KMS-11 (cell line): ENCODE measurements around the gene PLD1.

ENCODE experiments used
- H2AFZ ChIP-seq: fragments of 200-600 bp; sonication (generic); 2 replicates; pipeline ENCODE4 v1.6.1; 2016; ENCODE audit warnings: antibody characterized with exemption, mixed run types, low read depth
- H3K27ac ChIP-seq: fragments of 200-600 bp; sonication (generic); 2 replicates; pipeline ENCODE4 v1.6.1; 2016; ENCODE audit warnings: mild to moderate bottlenecking, mixed run types
- H3K27me3 ChIP-seq: fragments of 200-600 bp; sonication (generic); 2 replicates; pipeline ENCODE4 v1.6.1; 2017; ENCODE audit warnings: mild to moderate bottlenecking, low read depth, mixed run types, moderate library complexity; ENCODE audit not compliant: insufficient read depth
- H3K36me3 ChIP-seq: fragments of 200-600 bp; sonication (generic); 2 replicates; pipeline ENCODE4 v1.6.1; 2017; ENCODE audit warnings: mild to moderate bottlenecking, mixed run types; ENCODE audit not compliant: insufficient read depth
- H3K4me1 ChIP-seq: fragments of 200-600 bp; sonication (generic); 2 replicates; pipeline ENCODE4 v1.6.1; 2016; ENCODE audit warnings: mild to moderate bottlenecking, low read depth, mixed run types; ENCODE audit not compliant: poor library complexity, severe bottlenecking
- H3K4me2 ChIP-seq: fragments of 200-600 bp; sonication (generic); 2 replicates; pipeline ENCODE4 v1.7.0; 2016; ENCODE audit warnings: mild to moderate bottlenecking, mixed run types
- H3K4me3 ChIP-seq: fragments of 200-600 bp; sonication (generic); IDR thresholded peaks from 2 replicates; pipeline ENCODE4 v1.6.1; 2017; ENCODE audit warnings: low read depth, low read length, mixed read lengths; ENCODE audit not compliant: insufficient read depth
- H3K79me2 ChIP-seq: fragments of 200-600 bp; sonication (generic); 2 replicates; pipeline ENCODE4 v1.6.1; 2016; ENCODE audit warnings: low read depth, mixed run types; ENCODE audit not compliant: insufficient read depth
- H3K9ac ChIP-seq: fragments of 200-600 bp; sonication (generic); 2 replicates; pipeline ENCODE4 v1.6.1; 2016; ENCODE audit warnings: mild to moderate bottlenecking, mixed run types
- H4K20me1 ChIP-seq: fragments of 200-600 bp; sonication (generic); 2 replicates; pipeline ENCODE4 v1.6.1; 2016; ENCODE audit warnings: mild to moderate bottlenecking, mixed run types; ENCODE audit not compliant: insufficient read depth
- TF ChIP-seq, protein P1 (sequence below): fragments of 200-600 bp; sonication (generic); conservative IDR thresholded peaks from 2 replicates; pipeline ENCODE4 v1.6.1; 2017; ENCODE audit warnings: low read depth, mild to moderate bottlenecking, antibody characterized with exemption, low read length, moderate library complexity, mixed read lengths

PLD1 gene

DNA sequence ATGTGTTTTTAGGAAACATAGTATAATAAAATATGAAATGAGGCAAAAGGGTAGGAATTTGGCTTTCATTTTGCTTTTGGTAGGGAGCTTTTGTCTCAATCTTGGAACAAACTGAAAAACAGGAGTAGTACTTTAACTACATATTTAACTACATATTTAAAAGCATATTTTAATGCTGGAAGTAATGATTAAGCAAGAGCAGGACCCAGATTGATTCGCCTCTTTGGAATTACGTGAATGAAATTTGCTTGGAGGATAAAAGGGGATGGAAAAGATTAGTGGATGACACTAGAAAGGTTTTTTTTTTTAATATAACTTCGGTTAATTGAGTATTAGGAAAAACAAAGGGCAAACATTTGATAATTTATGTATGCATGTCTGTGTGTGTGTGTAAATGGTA, 21.7 kb upstream of the PLD1 start:
- Histone ChIP-seq H3K9ac (no peak overlapping the region), H3K4me3 (no peak overlapping the region), H3K36me3 (no peaks in the 10 kb centered on the region), H2AFZ (no peak overlapping the region), H3K79me2 (no peaks in the 10 kb centered on the region), H3K27me3 (no peaks in the 10 kb centered on the region), H3K4me2 (no peak overlapping the region), H3K4me1 (peaks cover 6% of the 10 kb centered on the region), H3K27ac (no peak overlapping the region), H4K20me1 (no peaks in the 10 kb centered on the region)
- TF ChIP-seq, protein P1, sequence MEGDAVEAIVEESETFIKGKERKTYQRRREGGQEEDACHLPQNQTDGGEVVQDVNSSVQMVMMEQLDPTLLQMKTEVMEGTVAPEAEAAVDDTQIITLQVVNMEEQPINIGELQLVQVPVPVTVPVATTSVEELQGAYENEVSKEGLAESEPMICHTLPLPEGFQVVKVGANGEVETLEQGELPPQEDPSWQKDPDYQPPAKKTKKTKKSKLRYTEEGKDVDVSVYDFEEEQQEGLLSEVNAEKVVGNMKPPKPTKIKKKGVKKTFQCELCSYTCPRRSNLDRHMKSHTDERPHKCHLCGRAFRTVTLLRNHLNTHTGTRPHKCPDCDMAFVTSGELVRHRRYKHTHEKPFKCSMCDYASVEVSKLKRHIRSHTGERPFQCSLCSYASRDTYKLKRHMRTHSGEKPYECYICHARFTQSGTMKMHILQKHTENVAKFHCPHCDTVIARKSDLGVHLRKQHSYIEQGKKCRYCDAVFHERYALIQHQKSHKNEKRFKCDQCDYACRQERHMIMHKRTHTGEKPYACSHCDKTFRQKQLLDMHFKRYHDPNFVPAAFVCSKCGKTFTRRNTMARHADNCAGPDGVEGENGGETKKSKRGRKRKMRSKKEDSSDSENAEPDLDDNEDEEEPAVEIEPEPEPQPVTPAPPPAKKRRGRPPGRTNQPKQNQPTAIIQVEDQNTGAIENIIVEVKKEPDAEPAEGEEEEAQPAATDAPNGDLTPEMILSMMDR: no peak

DNA sequence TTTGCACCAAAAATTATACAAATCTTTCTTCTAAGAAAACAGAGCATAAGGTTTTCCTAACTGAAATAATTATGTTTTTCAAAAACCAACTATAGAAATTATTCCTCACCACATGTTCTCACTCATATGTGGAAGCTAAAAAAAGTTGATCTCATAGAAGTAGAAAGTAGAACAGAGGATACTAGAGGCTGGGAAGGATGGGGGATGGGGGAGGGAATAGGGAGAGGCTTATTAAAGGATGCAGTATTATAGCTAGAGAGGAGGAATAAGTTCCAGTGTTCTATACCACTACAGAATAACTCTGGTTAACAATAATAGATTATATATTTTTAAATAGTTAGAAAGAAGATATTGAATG, 20.2 kb upstream of the PLD1 start:
- Histone ChIP-seq H3K4me2 (no peak overlapping the region), H3K27ac (no peak overlapping the region)

DNA sequence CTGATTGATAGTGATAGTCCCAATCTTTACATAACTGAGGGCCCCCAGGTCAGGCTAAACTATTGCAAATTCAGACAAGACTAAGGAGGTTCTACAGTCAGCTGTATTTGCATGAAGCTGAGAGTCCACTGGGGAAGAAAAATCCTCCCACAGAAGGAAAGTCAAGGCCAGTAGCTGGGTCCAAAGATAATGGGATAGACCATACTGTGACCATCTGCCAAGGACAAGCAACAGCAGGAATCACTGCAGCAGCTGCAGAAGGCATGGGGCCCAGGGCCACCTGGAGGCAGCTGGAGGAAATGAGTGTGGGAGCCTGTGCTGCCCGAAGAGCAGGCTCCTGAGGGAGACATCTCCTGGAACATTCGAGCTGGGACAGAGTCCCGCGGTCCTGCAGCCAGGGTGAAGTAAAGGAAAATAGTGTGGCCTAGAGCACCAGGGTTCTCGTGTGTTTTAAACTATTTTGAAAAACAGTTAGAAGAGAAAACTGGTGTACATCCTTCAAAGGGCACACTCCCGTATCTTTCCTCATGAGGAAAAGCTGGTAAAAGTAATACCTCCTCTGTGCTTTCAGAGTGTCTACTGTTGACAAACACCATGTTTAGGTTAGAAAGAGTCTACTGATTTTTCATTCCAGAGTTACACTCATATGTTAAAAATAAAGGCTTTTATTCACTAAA, 19.7 kb upstream of the PLD1 start:
- H3K4me3 ChIP-seq: no peak overlapping the region
- peaks cover 6% of the 10 kb centered on the region for H3K4me1 ChIP-seq
- H3K4me2 ChIP-seq: no peak overlapping the region
- H4K20me1 ChIP-seq: no peaks in the 10 kb centered on the region
- no peak overlapping the region for H3K27ac ChIP-seq
- no peaks in the 10 kb centered on the region for H3K27me3 ChIP-seq
- H3K79me2 ChIP-seq: no peaks in the 10 kb centered on the region
- no peak overlapping the region for H3K9ac ChIP-seq
- no peak overlapping the region for H2AFZ ChIP-seq
- TF ChIP-seq, protein P1: no peak; the same call in 1 of the 2 replicates
- no peaks in the 10 kb centered on the region for H3K36me3 ChIP-seq

More for the DNA sequence above, 20.2 kb upstream of the PLD1 start:
- H3K9ac ChIP-seq: no peak overlapping the region
- H3K4me3 ChIP-seq: no peak overlapping the region
- H3K4me1 ChIP-seq: peaks cover 6% of the 10 kb centered on the region
- TF ChIP-seq, protein P1: no peak
- H3K79me2 ChIP-seq: no peaks in the 10 kb centered on the region
- no peaks in the 10 kb centered on the region for H4K20me1 ChIP-seq
- H3K27me3 ChIP-seq: no peaks in the 10 kb centered on the region
- H2AFZ ChIP-seq: no peak overlapping the region
- no peaks in the 10 kb centered on the region for H3K36me3 ChIP-seq

DNA sequence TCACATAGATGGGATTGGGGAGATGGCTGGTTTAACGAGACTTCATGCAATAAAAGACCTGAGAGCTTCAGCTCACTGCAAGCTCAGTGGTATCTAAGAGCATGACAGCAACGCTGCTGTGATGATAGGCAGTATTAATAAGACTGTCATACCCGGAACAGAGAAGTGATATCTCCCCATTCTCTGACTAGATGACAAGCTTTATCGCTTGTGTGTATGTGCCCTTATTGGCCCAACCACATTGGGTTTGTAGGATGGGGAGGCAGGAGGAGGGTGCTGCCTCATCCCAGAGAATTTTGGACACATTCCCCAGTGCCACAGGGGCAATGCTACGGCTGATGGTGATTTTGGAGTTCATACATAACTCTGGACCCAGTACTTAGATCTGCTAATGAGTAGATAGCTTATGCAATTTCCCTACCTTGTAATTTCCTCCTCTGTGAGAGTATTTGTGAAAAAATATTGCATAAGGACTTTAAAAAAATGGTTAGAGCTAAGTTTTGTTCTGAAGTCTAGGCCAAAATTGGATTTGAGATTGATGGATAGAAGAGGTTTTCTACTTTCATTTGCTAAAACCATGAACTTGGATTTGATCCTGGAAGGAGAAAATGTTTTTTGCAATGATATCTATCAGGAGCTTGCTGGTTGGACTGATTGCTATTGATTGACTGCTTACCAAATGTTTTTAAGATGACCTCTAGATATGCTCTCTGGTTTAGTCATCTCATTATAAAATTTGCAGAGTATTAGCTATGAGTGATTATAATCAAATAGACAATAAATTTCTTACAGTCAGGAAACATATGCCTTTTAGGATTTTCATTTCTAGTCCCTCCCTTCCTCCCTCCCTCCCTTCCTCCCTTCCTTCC, 18.9 kb upstream of the PLD1 start:
- H3K79me2 ChIP-seq: no peaks in the 10 kb centered on the region
- H3K4me1 ChIP-seq: peaks cover 2% of the 10 kb centered on the region
- H2AFZ ChIP-seq: no peak overlapping the region
- no peaks in the 10 kb centered on the region for H3K27me3 ChIP-seq
- H3K27ac ChIP-seq: no peak overlapping the region
- H3K4me3 ChIP-seq: no peak overlapping the region
- H3K4me2 ChIP-seq: no peak overlapping the region
- TF ChIP-seq, protein P1: no peak
- no peaks in the 10 kb centered on the region for H3K36me3 ChIP-seq
- H3K9ac ChIP-seq: no peak overlapping the region
- no peaks in the 10 kb centered on the region for H4K20me1 ChIP-seq
